Measurements from ENCODE around the gene P2RY6.
A peak's percentile ranks its signal among the peaks of the same experiment; 100 is the strongest.

P2RY6 gene

DNA sequence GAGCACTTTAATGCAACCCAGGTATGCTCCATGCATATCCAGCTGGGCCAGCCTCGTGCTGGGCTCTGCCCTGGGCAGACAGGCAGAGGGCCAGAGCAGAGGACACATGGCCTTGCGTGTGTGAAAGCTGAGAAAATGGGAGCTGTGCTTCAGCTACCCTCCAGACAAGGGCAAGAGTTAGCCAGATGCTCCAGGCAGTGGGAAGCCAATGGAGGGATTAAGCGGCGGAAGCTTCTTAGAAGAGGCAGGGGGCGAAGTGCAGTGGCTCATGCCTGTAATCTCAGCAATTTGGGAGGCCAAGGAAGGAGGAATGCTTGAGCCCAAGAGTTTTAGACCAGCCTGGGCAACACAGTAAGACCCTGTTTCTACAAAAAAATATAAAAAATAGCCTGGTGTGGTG lies 26.1 kb downstream of the P2RY6 start:
- ATAC-seq (ENCODE audit: low read depth) (no peak), DNase-seq (ENCODE audit: low spot score) (no peak)
- TF ChIP-seq, protein P1, sequence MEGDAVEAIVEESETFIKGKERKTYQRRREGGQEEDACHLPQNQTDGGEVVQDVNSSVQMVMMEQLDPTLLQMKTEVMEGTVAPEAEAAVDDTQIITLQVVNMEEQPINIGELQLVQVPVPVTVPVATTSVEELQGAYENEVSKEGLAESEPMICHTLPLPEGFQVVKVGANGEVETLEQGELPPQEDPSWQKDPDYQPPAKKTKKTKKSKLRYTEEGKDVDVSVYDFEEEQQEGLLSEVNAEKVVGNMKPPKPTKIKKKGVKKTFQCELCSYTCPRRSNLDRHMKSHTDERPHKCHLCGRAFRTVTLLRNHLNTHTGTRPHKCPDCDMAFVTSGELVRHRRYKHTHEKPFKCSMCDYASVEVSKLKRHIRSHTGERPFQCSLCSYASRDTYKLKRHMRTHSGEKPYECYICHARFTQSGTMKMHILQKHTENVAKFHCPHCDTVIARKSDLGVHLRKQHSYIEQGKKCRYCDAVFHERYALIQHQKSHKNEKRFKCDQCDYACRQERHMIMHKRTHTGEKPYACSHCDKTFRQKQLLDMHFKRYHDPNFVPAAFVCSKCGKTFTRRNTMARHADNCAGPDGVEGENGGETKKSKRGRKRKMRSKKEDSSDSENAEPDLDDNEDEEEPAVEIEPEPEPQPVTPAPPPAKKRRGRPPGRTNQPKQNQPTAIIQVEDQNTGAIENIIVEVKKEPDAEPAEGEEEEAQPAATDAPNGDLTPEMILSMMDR (IDR thresholded peaks at IDR 0.05; ENCODE audit: poor library complexity, severe bottlenecking) = no peak

DNA sequence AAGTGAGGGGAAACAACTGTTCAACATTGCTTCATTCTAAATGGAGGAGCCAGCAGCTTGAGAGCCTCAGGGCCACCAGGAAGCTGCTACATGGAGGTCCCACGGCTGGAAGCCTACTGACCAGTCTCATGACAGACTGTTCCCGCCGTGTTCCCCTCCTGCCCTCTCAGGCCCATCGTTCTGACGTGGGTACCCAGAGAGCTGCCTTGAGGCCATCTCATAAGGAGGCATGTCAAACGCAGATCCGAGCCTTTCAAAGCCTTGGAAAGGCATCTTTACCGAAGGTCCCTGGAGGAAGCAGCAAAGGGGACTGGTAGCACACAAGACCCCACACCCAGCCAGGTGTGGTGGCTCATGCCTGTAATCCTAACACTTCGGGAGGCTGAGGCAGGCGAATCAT lies 27.6 kb downstream of the P2RY6 start:
- Histone ChIP-seq H3K9me3 (ENCODE audit: severe bottlenecking) (no peaks in the 10 kb centered on the region), H3K27ac (ENCODE audit: poor library complexity, severe bottlenecking) (no peak overlapping the region), H3K4me1 (ENCODE audit: insufficient read depth, poor library complexity, severe bottlenecking) (no peaks in the 10 kb centered on the region), H3K4me3 (ENCODE audit: severe bottlenecking) (no peak overlapping the region), H3K27me3 (ENCODE audit: insufficient read depth, poor library complexity, severe bottlenecking) (no peaks in the 10 kb centered on the region), H3K36me3 (ENCODE audit: low read depth) (no peaks in the 10 kb centered on the region)
- TF ChIP-seq, protein P1 (IDR thresholded peaks at IDR 0.05; ENCODE audit: poor library complexity, severe bottlenecking) = no peak
- no peak for ATAC-seq (ENCODE audit: low read depth)
- no peak for DNase-seq (ENCODE audit: low spot score)

More for the DNA sequence above, 26.1 kb downstream of the P2RY6 start:
- Histone ChIP-seq H3K4me3 (ENCODE audit: severe bottlenecking) (no peak overlapping the region), H3K36me3 (ENCODE audit: low read depth) (no peaks in the 10 kb centered on the region), H3K27ac (ENCODE audit: poor library complexity, severe bottlenecking) (no peak overlapping the region), H3K4me1 (ENCODE audit: insufficient read depth, poor library complexity, severe bottlenecking) (no peaks in the 10 kb centered on the region), H3K27me3 (ENCODE audit: insufficient read depth, poor library complexity, severe bottlenecking) (no peaks in the 10 kb centered on the region), H3K9me3 (ENCODE audit: severe bottlenecking) (no peaks in the 10 kb centered on the region)

DNA sequence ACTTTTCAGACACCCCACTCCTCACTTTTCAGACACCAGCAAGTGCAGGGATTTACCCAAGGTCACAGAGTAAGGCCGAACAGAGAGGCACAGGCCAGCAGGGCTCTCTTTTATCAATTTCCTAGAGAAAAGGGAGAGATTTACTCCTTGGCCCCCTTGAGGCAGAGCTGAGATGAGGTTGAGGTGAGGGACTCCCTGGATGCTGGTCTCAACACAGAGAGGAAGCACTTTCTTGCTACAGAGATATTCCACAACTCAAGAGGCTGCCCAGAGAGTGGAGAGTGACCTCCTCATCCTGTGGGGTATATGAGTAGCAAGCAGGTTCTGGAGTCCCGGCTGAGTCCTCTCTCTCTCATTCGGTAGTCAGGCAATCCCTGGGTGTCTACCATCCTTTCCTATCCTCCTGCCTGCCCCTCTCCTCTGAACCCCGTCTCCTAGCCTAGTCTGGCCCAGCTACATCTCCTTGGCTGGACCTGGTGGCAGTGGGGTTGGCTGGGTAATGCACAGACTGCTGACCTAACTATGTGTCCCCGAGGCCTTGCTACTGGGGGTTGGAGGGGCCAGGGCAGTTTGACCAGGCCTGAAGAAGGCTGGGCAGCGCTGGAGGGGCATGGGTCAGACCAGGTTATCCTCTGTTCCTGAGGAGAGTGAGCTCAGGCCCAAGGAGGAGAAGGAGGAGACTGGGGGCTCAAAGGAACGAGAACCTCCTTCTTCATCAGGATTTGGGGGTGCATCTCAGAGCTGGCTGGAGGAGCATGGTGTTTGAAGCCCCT lies 34.1 kb downstream of the P2RY6 start:
- no peaks in the 10 kb centered on the region for H3K4me1 ChIP-seq (ENCODE audit: insufficient read depth, poor library complexity, severe bottlenecking)
- ATAC-seq (ENCODE audit: low read depth) = no peak
- TF ChIP-seq, protein P1 (IDR thresholded peaks at IDR 0.05; ENCODE audit: poor library complexity, severe bottlenecking) = no peak
- no peaks in the 10 kb centered on the region for H3K36me3 ChIP-seq (ENCODE audit: low read depth)
- no peak overlapping the region for H3K4me3 ChIP-seq (ENCODE audit: severe bottlenecking)
- H3K27ac ChIP-seq (ENCODE audit: poor library complexity, severe bottlenecking) = peak overlapping the region; percentile 88
- no peak for DNase-seq (ENCODE audit: low spot score)
- H3K27me3 ChIP-seq (ENCODE audit: insufficient read depth, poor library complexity, severe bottlenecking) = no peaks in the 10 kb centered on the region
- no peaks in the 10 kb centered on the region for H3K9me3 ChIP-seq (ENCODE audit: severe bottlenecking)

DNA sequence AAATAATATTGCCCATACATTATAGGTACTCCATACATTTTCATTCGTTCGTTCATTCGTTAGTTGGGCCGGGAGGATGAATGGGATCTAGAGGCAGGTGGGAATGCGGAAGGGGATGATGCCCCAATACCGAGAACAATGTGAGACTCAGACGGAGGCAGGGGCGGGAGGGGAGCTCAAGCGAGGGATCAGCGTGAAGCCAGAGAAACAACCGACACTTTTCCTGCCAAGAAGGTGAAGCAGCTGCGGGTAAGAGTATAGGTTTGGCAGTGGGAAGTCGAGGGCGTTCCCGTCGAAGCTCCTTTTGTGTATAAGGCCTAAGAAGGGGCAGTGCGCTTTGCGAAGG lies 34.8 kb downstream of the P2RY6 start:
- DNase-seq (ENCODE audit: low spot score) (no peak), ATAC-seq (ENCODE audit: low read depth) (no peak)
- H3K4me3 ChIP-seq (ENCODE audit: severe bottlenecking) = peak overlapping the region; percentile 14
- H3K4me1 ChIP-seq (ENCODE audit: insufficient read depth, poor library complexity, severe bottlenecking) = peaks cover 2% of the 10 kb centered on the region
- H3K27me3 ChIP-seq (ENCODE audit: insufficient read depth, poor library complexity, severe bottlenecking) = no peaks in the 10 kb centered on the region
- no peaks in the 10 kb centered on the region for H3K9me3 ChIP-seq (ENCODE audit: severe bottlenecking)
- H3K27ac ChIP-seq (ENCODE audit: poor library complexity, severe bottlenecking) = peak overlapping the region; percentile 88
- no peaks in the 10 kb centered on the region for H3K36me3 ChIP-seq (ENCODE audit: low read depth)
- TF ChIP-seq, protein P1 (IDR thresholded peaks at IDR 0.05; ENCODE audit: poor library complexity, severe bottlenecking) = no peak

DNA sequence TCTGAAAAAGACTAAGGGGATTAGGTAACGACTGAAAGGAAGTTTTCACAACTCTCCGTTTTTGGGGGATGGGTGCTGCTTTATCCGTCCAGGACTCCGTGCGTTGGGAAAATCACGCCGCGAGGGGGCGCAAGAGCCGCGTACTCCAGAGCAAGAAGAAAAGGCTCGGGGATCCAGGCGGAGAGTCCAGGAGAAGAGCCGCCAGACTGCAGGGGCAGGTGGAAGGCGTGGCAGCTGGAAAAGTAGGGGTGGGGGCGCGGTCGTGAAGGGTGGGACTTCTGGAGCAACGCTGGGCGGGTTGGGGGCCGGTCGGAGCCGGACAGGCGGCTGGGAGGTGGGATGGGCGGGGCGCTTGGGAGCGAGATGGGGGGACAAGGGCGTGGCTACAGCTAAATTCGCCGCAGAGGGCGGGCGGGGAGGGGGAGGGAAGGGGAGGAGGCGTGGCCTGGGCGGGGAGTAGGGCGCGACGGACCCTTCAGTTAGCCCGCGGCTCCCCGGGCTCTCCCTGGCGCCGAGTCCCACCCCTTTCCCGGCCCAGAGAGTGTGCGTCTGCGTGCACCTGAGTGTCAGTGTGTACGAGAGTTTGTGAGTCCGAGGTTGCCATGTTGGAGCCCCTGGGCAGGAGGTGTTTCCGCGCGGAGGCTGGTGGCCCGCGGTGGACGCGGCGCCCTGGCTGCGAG lies 35.3 kb downstream of the P2RY6 start:
- TF ChIP-seq, protein P1 (IDR thresholded peaks at IDR 0.05; ENCODE audit: poor library complexity, severe bottlenecking) = peak; percentile 90
- Histone ChIP-seq H3K4me3 (ENCODE audit: severe bottlenecking) (peak overlapping the region; percentile 53), H3K36me3 (ENCODE audit: low read depth) (no peaks in the 10 kb centered on the region), H3K9me3 (ENCODE audit: severe bottlenecking) (no peaks in the 10 kb centered on the region), H3K27ac (ENCODE audit: poor library complexity, severe bottlenecking) (peak overlapping the region; percentile 88), H3K27me3 (ENCODE audit: insufficient read depth, poor library complexity, severe bottlenecking) (no peaks in the 10 kb centered on the region), H3K4me1 (ENCODE audit: insufficient read depth, poor library complexity, severe bottlenecking) (peaks cover 5% of the 10 kb centered on the region)
- peak; percentile 66 for ATAC-seq (ENCODE audit: low read depth)
- peak; percentile 99 for DNase-seq (ENCODE audit: low spot score)

All from RWPE2 (cell line).